SU-DHL-6 (cell line): ENCODE data around the gene IBA57.
A peak's percentile ranks its signal among the peaks of the same experiment; 100 is the strongest.

Source experiments
- CTCF ChIP-seq: fragments of 200-600 bp; sonication (generic); IDR thresholded peaks from one replicate; pipeline ENCODE4 v1.5.1; 2017; ENCODE audit warnings: antibody characterized with exemption, mild to moderate bottlenecking, low read length, moderate library complexity; ENCODE audit not compliant: insufficient read depth, poor library complexity, severe bottlenecking
- EZH2phosphoT487 ChIP-seq: fragments of 200-600 bp; sonication (generic), shearing (Covaris generic); conservative IDR thresholded peaks from 2 replicates; pipeline ENCODE4 v1.6.1; 2018; ENCODE audit warnings: mild to moderate bottlenecking, antibody characterized with exemption, low read length, moderate library complexity, mixed read lengths

GRCh38 chr1:228180271-228180958 lies 14.8 kb downstream of the IBA57 start:
- TF ChIP-seq CTCF: peak; percentile 24
- TF ChIP-seq EZH2phosphoT487: no peak
